PC-9 (cell line): ENCODE results near the gene RIPPLY2.

Experiments used
- CTCF ChIP-seq: fragments of 200-600 bp; sonication (generic); conservative IDR thresholded peaks from 2 replicates; pipeline ENCODE4 v1.6.1; 2017; ENCODE audit warnings: mixed run types, antibody characterized with exemption, mild to moderate bottlenecking, moderate library complexity
- EZH2 ChIP-seq: fragments of 200-600 bp; sonication (generic); IDR thresholded peaks from 2 replicates; pipeline ENCODE4 v1.8.0; 2017; ENCODE audit warnings: antibody characterized with exemption, low read depth

- TF ChIP-seq CTCF = no peak
- TF ChIP-seq EZH2 = no peak
Measured at GRCh38 chr6:83878902-83879644, 25.9 kb downstream of the RIPPLY2 start.
